Activated CD4-positive, alpha-beta T cell treated with anti-CD3 and anti-CD28 coated beads, Interleukin-2, amount 10 ng/mL, durations not matched to agents 7 days and 5 days (primary cell): Measurements from ENCODE around the gene ZFP1. TPM values are rescaled to one million over a fixed set of nuclear protein-coding genes. Genes with fewer than 3 reads are reported as not detected.

ENCODE experiments used
- CTCF ChIA-PET: fragments of 350-600 bp; sonication (Branson Sonifier 250); formaldehyde crosslinking; loops from one replicate; lab custom pipeline; 2021; ENCODE audit warnings: antibody characterized with exemption; lab: Charles Lee
- POLR2A ChIA-PET: fragments of 350-600 bp; sonication (Branson Sonifier 250); formaldehyde crosslinking; loops from one replicate; lab custom pipeline; 2021; ENCODE audit warnings: antibody characterized with exemption; lab: Charles Lee
- DNase-seq: peaks from one replicate; pipeline ENCODE4 v3.0.0-alpha.2; 2020
- H3K27ac Mint-ChIP-seq: one replicate; pipeline ENCODE4 v1.8.0; 2021; ENCODE audit warnings: mild to moderate bottlenecking, moderate library complexity, mixed read lengths
- H3K27me3 Mint-ChIP-seq: one replicate; pipeline ENCODE4 v1.8.0; 2021; ENCODE audit warnings: mixed read lengths
- H3K36me3 Mint-ChIP-seq: one replicate; pipeline ENCODE4 v1.8.0; 2021; ENCODE audit warnings: low read depth, mixed read lengths
- H3K4me1 Mint-ChIP-seq: one replicate; pipeline ENCODE4 v1.8.0; 2021; ENCODE audit warnings: mixed read lengths
- H3K4me3 Mint-ChIP-seq: one replicate; pipeline ENCODE4 v1.8.0; 2021; ENCODE audit warnings: mild to moderate bottlenecking, moderate library complexity, mixed read lengths
- H3K9me3 Mint-ChIP-seq: one replicate; pipeline ENCODE4 v1.8.0; 2021; ENCODE audit warnings: mixed read lengths
- total RNA-seq, 2 experiments: library from RNA; stranded (reverse); gene quantifications; one replicate each; pipeline ENCODE4 v1.2.3, GENCODE V29; 2021

ZFP1 gene
- total RNA-seq, 2 experiments from 2014 or later = 11.4 to 13.1 TPM

DNA sequence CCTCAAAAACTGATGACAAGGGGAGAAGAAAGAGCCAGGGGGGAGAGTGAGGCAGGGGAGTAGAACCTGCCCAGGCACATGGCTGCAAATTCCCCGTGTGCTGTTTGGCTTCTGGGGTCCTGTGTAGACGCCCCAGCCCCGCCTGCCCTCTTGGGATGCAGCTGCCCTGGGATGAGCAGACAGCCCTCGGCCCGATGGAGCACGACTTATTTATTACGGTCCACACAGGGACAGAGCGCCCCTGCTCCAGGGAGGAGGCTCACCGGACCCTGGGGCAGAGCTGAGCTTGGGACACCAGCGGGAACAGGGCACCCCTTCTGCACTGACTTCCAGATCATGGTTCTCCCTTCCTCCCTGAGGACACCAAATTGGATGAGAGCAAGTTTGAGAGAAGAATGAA, 40.8 kb upstream of the ZFP1 start:
- Mint-ChIP-seq H3K4me3 (no peak overlapping the region), H3K36me3 (peaks cover 9% of the 10 kb centered on the region), H3K27me3 (no peaks in the 10 kb centered on the region), H3K9me3 (peaks cover 5% of the 10 kb centered on the region), H3K4me1 (peaks cover 79% of the 10 kb centered on the region), H3K27ac (peak overlapping the region; percentile 76)
- ChIA-PET CTCF (interaction anchor here (1.1 to 6.6 kb wide), 4 partner anchors 19 to 122 kb away, joined by 3 to 84 read pairs (median 30); partner anchors contain the start of genes WDR59 and ZNRF1), POLR2A (no interaction called here)
- no peak for DNase-seq

DNA sequence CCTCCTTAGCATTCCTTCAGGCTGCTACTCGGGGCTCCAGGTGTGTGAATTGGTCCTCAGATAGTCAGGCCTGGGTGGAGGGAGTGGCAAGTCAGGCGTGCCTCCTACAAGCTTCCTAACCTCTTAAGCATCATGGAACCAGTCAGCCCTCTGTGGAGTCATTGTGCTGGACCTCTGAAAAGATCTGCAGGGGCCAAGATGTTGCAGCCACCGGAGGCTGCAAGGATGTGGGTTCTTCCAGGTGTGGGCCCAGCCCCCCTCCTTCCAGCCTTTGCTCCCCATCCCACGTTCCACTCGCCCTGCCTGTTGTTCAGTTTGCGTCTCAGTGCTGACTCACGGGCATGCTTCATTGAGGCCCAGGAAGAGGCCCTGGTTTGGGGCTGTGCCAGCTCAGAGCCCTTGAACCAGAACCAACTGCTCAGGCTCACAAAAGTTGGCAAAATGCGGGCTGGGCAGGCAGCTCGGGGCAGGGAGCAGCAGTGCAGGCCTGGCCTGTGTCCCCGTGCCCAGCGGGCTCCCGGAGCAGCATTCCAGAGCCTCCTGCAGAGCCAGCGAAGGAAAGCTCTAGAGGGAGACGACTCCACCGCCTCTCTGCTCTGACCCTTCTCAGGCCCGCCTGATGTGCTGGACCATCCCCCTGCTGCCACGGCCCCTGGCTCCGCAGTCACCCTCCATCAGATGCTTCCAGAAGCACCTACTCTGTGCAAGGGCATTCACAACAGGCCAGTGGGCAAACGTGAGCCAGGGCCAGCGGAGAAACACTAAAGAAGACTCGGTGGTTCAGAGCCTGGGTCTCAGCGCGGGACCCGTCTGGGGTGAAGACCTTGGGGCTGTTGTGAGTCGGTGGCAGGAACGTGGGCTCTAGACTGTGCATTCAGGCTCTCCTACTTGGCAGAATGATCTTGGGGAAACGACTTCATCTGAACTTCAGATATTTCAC, 39.3 kb upstream of the ZFP1 start:
- Mint-ChIP-seq H3K27ac (peak overlapping the region; percentile 88), H3K27me3 (no peaks in the 10 kb centered on the region), H3K4me3 (peak overlapping the region; percentile 54), H3K36me3 (peaks cover 9% of the 10 kb centered on the region), H3K9me3 (peaks cover 4% of the 10 kb centered on the region), H3K4me1 (peaks cover 76% of the 10 kb centered on the region)
- DNase-seq = peak; percentile 57
- CTCF ChIA-PET = interaction anchor here (0.6 to 6.6 kb wide), 9 partner anchors 10 to 124 kb away, joined by 3 to 84 read pairs (median 11); partner anchors contain the start of genes WDR59 and ZNRF1
- POLR2A ChIA-PET = interaction anchor here (0.5 to 1.0 kb wide), 2 partner anchors 34 to 505 kb away, joined by 3 to 4 read pairs; no protein-coding TSS in a partner anchor

DNA sequence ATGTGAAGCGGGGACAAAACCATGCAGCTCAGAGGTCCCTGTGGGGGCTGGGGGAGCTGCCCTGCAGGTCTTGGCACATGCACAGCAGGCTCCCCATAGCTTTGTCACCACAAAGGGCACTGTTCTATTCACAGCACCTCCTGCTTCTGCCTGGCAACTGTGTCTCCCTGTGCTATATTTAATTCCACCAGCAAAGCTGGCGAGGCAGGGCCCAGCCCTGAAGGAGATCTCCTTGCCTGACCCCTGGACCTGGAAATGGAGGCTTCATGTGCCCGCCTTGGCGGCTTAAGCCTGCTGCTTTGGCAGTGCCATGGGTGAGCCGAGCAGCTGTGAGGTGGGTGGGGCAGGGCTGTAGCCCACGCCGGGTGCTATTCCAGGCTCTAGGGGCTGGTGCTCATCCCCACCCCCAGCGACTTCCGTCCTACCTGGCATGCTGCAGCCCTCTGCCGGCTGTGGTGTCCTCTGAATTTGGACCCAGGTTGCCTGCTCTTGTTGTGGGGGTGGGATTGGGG, 38.5 kb upstream of the ZFP1 start:
- H3K4me1 Mint-ChIP-seq = peaks cover 72% of the 10 kb centered on the region
- CTCF ChIA-PET = interaction anchor here (0.6 to 6.6 kb wide), 10 partner anchors 12 to 174 kb away, joined by 3 to 84 read pairs (median 11); partner anchors contain the start of genes WDR59 and ZNRF1

DNA sequence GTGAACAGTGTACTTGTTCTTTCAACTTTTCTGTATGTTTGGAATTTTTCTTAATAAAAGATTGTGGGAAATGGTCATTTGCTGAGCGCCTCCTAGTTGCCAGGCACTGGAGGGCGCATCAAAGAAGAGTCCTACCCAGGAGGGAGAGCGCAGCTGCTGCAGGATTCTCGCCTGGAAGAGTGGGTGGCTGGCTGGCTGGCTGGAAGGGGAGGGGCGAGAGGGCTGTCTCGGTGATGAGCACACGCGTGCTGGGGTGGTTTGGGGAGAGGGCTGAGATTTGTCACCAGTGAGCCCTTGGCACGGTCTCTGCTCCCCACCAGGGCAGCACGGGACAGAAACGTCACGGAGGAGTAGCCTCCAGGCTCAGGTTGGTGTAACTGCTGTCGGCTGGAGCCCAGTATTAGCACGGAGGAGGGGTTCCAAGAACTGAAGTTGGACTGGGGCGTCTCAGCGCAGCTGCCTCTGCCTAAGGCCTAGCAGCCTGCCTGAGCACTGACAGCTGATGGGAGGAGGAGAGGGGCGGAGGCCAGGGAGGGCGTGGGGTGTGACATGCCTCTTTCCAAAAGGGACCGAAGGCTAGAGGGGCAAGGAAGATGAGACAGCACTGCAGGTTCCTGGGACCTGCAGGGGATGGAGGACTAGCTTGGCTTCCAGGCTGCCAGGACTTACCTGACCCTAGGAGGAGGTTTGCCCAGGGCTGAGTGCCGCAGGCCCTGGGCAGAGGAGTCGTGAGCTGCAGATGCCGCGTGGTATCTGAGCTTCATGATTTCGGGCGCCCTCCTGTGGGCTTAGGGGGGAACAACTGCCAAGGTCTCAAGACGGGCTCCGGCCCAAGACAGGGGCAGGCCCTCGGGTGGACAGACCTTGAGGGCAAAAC, 37.4 kb upstream of the ZFP1 start:
- ChIA-PET CTCF (interaction anchor here (0.6 to 6.6 kb wide), 53 partner anchors 9 to 401 kb away, joined by 3 to 84 read pairs (median 5); partner anchors contain the start of genes WDR59 and ZNRF1), POLR2A (interaction anchor here (0.6 to 1.2 kb wide), 4 partner anchors 112 to 373 kb away, joined by 3 to 5 read pairs (median 4); partner anchors contain the start of genes WDR59 and ZNRF1)
- H3K36me3 Mint-ChIP-seq = peaks cover 6% of the 10 kb centered on the region
- peak; percentile 87 for DNase-seq
- no peaks in the 10 kb centered on the region for H3K27me3 Mint-ChIP-seq
- H3K4me1 Mint-ChIP-seq = peaks cover 62% of the 10 kb centered on the region
- peak overlapping the region; percentile 46 for H3K4me3 Mint-ChIP-seq
- H3K9me3 Mint-ChIP-seq = no peaks in the 10 kb centered on the region
- peak overlapping the region; percentile 88 for H3K27ac Mint-ChIP-seq

More for the DNA sequence above, 38.5 kb upstream of the ZFP1 start:
- H3K4me3 Mint-ChIP-seq = peak overlapping the region; percentile 54
- no peak for DNase-seq
- H3K27me3 Mint-ChIP-seq = no peaks in the 10 kb centered on the region
- peak overlapping the region; percentile 88 for H3K27ac Mint-ChIP-seq
- peaks cover 6% of the 10 kb centered on the region for H3K36me3 Mint-ChIP-seq
- no peaks in the 10 kb centered on the region for H3K9me3 Mint-ChIP-seq
- POLR2A ChIA-PET = interaction anchor here (0.5 kb wide), 1 partner anchor 504 kb away, joined by 4 read pairs; no protein-coding TSS in a partner anchor

DNA sequence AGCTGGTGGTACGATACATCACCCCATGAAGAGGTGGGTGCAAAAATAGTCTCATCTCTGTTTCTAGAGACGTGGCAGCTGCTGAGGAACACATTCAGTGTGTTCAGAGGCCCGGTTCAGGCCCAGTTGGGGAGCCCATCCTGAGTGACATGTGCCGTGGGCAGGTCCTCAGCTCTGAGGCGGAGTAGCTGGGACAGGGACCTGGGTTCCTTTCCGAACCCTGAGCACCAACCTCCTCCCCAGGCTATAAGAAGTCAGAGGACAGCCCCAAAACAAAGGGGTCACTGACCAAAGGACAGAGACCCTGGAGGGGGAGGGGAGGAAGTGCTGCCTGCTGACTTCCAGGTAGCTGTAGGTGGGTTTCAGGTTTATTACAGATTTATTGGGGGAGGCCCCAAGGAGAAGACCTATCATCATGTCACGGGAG, 36.8 kb upstream of the ZFP1 start:
- Mint-ChIP-seq H3K36me3 (peaks cover under 1% of the 10 kb centered on the region), H3K27me3 (no peaks in the 10 kb centered on the region), H3K27ac (peak overlapping the region; percentile 88), H3K9me3 (no peaks in the 10 kb centered on the region), H3K4me1 (peaks cover 55% of the 10 kb centered on the region), H3K4me3 (no peak overlapping the region)
- CTCF ChIA-PET = interaction anchor here (0.7 to 6.6 kb wide), 53 partner anchors 8 to 401 kb away, joined by 3 to 84 read pairs (median 5); partner anchors contain the start of genes WDR59 and ZNRF1
- DNase-seq = no peak
- POLR2A ChIA-PET = interaction anchor here (0.6 to 1.2 kb wide), 3 partner anchors 113 to 373 kb away, joined by 4 to 5 read pairs (median 4); partner anchors contain the start of genes WDR59 and ZNRF1

DNA sequence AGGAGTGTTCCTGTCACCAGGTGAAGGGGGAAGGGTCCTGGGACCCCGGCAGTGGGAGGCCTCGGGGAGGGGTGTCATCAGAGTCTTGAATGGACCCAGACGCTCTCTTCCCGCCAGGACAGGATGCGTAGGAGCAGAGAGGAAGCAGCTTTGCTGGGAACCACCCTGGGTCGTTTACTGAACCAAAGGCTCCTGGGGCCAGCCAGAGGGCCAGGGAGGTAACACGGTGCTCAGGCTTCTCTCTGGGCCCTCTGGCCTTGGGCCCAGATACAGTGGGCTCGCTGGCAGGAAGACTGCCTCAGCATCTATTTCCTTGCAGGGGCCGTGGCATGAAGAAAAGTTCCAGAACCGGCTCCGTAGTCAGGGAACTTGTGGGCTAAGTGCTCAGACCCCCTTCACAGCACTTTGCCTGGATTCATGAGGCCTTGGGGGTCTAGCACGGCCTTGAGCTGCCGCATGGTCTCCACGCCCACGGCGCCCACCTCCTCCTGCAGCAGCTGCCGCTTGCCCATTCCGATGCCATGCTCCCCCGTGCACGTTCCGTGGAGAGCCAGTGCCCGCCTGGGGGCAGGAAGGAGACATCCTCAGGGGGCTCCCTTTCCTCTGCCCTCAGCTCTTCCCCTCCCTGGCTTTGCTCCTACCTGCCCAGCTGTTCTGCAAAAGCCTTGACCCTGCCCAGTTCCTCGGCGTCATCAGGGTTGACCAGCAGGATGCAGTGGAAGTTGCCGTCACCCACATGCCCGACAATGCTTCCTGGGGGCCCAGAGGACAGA, 36.2 kb upstream of the ZFP1 start:
- Mint-ChIP-seq H3K27ac (no peak overlapping the region), H3K4me3 (no peak overlapping the region), H3K4me1 (peaks cover 49% of the 10 kb centered on the region), H3K27me3 (no peaks in the 10 kb centered on the region), H3K9me3 (no peaks in the 10 kb centered on the region), H3K36me3 (no peaks in the 10 kb centered on the region)
- ChIA-PET CTCF (interaction anchor here (0.6 to 6.6 kb wide), 39 partner anchors 8 to 402 kb away, joined by 3 to 84 read pairs (median 6); partner anchors contain the start of genes WDR59 and ZNRF1), POLR2A (interaction anchor here (1.2 kb wide), 1 partner anchor 127 kb away, joined by 4 read pairs; the partner anchor contains the start of gene WDR59)
- DNase-seq = no peak

DNA sequence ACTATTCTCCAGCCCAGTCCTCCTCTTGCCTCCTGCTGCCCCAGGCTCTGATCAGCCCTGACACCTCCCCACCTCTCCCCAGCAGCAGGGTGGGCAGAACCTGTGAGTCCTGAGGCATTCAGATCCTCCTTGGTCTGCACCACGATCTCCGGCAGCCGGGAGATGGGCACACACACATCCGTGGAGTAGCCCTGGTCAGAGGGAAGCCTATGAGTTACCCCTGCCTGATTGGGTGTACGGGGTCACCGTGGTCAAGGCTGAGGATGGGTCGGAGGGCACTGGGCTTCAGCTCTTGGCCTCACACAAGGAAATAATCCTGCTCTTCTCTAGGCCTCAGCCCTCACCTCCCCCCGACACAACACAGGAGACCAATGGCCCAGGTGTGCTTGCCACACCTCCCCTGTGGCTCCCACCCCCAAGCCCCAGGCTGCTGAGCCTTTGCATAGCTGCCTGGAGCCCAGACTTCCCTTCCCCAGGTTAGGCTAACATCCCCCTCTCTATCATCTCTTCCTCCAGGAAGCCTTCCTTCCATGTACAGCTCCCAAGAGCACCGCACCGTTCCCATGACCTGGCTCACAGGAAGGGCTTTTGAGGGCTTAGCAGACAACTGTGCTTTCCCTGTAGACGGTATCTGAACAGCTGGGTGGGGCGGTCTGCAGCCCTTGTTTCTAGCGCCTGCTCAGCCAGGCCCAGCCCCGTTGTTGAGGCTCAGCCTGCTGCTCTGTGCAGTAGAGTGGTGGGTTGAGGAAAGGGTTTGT, 35.4 kb upstream of the ZFP1 start:
- no peaks in the 10 kb centered on the region for H3K27me3 Mint-ChIP-seq
- H3K4me1 Mint-ChIP-seq = peaks cover 42% of the 10 kb centered on the region
- no peaks in the 10 kb centered on the region for H3K36me3 Mint-ChIP-seq
- no peak for DNase-seq
- ChIA-PET CTCF (interaction anchor here (0.6 to 6.6 kb wide), 12 partner anchors 9 to 317 kb away, joined by 3 to 84 read pairs (median 8); partner anchors contain the start of genes WDR59 and ZNRF1), POLR2A (no interaction called here)
- peak overlapping the region; percentile 62 for H3K27ac Mint-ChIP-seq
- H3K9me3 Mint-ChIP-seq = no peaks in the 10 kb centered on the region
- no peak overlapping the region for H3K4me3 Mint-ChIP-seq

DNA sequence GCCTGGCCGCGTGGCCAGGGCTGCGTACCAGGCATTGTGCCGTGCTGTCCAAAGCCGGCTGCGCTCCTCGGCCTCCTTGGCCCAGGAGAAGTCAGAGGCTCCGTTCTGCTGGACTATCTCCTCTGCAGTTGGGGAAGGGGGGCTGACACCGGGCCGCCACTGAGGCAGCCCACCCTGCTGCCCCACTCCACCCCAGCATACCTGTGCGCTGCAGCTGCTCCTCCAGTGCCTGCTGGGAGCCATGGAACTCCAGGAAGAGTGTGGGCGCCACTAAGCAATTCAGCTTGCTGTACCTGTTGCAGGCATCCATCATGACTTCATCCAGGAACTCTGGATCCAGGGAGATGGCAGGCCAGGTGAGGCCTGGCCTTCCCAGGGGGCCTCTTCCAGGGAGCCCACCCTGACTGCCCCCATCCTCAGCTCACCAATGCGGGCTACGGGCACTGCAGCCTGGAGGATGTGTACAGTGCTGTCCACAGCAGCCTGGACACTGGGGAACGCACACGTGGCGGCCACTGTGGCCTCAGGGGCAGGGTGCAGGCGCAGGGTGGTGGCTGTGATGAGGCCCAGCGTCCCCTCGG, 34.7 kb upstream of the ZFP1 start:
- H3K4me1 Mint-ChIP-seq = peaks cover 36% of the 10 kb centered on the region
- no peak for DNase-seq
- POLR2A ChIA-PET = no interaction called here
- no peaks in the 10 kb centered on the region for H3K9me3 Mint-ChIP-seq
- H3K36me3 Mint-ChIP-seq = no peaks in the 10 kb centered on the region
- CTCF ChIA-PET = interaction anchor here (0.7 to 6.6 kb wide), 2 partner anchors 50 to 116 kb away, joined by 3 to 84 read pairs; partner anchors contain the start of gene ZNRF1
- no peak overlapping the region for H3K27ac Mint-ChIP-seq
- no peak overlapping the region for H3K4me3 Mint-ChIP-seq
- no peaks in the 10 kb centered on the region for H3K27me3 Mint-ChIP-seq

DNA sequence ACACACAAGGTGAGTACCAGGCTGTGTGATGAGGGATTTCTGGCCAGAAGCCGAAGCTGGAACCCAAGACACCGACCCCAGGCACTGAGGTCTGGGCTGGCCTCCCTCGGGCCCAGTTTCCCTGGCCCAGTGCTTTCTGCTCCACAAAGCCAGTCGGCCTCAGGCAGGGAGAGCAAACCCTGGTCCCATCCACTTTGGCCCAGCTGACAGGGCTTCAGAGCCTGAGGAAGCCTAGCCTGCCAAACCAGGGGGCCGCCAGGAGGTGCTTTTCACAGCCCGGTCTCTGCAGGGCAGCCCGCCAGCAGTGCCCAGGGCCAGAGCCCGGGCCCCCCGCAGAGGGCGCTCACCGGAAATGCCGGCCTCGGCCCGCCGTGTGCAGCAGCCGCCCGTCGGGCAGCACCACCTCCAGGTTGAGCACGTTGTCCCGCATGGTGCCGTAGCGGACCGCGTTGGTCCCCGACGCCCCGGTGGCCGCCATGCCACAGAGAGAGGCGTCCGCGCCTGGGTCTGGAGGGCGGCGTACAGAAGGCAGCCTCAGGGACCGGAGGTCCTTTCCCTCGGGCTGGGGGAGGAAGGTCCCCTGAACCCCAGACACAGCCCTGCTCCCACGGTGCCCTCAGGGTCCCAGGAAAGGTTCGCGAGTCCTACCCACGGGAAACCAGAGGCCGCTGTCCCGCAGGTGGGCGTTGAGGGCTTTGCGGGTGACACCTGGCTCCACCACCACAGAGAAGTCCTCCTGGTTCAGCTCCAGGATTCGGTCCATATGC, 34.0 kb upstream of the ZFP1 start:
- no peak overlapping the region for H3K27ac Mint-ChIP-seq
- peaks cover 29% of the 10 kb centered on the region for H3K4me1 Mint-ChIP-seq
- CTCF ChIA-PET = interaction anchor here (6.6 kb wide), 1 partner anchor 116 kb away, joined by 84 read pairs; the partner anchor contains the start of gene ZNRF1
- H3K9me3 Mint-ChIP-seq = no peaks in the 10 kb centered on the region
- no peaks in the 10 kb centered on the region for H3K36me3 Mint-ChIP-seq
- H3K27me3 Mint-ChIP-seq = no peaks in the 10 kb centered on the region
- H3K4me3 Mint-ChIP-seq = no peak overlapping the region
- no peak for DNase-seq
- POLR2A ChIA-PET = no interaction called here
